HG03097 (cell line): ENCODE measurements around the gene COL25A1.
"Not testable (repeated sequence)": the region's sequence is repeated elsewhere in the genome, so short reads cannot be mapped to it uniquely, and the experiment has no call there.

Experiments
- ATAC-seq: cut with Tn5 transposase; IDR thresholded peaks from one replicate; pipeline ENCODE4 v1.9.1; 2021; ENCODE audit not compliant: unreplicated experiment, low FRiP score

The COL25A1 gene

GRCh38 chr4:109022961-109023360, 279.5 kb downstream of the COL25A1 start:
- ATAC-seq: no peak

GRCh38 chr4:109021630-109022029, 280.8 kb downstream of the COL25A1 start:
- ATAC-seq: not testable (repeated sequence)

- ATAC-seq: no peak
Observed at GRCh38 chr4:109020861-109021260, 281.6 kb downstream of the COL25A1 start.

GRCh38 chr4:109016200-109016599, 286.3 kb downstream of the COL25A1 start:
- no peak for ATAC-seq

DNA sequence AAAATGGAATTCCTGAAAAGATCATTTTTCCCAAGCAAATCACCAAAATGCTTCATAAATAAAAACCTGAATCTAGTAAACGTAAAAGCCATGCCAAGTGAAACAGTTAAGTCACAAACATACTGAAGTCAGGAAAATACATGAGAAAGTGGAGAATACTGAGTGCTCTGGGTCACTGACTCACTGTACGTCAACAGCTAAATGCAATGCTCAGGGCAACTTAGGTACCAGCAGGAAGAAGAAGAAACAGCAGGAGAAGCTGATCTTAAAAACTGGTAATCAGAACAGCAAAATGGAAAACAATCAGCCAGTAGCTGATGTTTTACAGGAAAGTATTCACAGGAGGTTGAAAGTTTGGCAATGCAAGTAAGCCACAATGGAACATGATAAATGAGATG, 287.0 kb downstream of the COL25A1 start:
- no peak for ATAC-seq

GRCh38 chr4:109014593-109015412, 287.7 kb downstream of the COL25A1 start:
- ATAC-seq: no peak

DNA sequence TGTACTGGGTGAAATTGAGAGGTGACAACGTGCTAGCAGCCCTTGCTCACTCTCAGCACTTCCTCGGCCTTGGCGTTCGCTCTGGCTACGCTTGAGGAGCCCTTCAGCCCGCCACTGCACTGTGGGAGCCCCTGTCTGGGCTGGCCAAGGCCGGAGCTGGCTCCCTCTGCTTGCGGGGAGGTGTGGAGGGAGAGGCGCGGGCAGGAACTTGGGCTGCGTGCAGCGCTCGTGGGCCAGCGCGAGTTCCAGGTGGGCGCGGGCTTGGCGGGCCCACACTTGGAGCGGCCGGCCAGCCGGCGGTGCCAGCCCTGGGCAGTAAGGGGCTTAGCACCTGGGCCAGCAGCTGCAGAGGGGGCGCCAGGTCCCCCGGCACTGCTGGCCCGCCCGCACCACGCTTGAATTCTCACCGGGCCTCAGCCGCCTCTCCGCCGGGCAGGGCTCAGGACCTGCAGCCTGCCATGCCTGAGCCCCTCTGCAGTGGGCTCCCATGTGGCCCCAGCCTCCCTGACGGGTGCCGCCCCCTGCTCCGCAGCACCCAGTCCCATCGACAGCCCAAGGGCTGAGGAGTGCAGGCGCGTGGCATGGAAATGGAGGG, 290.1 kb downstream of the COL25A1 start:
- ATAC-seq: no peak

DNA sequence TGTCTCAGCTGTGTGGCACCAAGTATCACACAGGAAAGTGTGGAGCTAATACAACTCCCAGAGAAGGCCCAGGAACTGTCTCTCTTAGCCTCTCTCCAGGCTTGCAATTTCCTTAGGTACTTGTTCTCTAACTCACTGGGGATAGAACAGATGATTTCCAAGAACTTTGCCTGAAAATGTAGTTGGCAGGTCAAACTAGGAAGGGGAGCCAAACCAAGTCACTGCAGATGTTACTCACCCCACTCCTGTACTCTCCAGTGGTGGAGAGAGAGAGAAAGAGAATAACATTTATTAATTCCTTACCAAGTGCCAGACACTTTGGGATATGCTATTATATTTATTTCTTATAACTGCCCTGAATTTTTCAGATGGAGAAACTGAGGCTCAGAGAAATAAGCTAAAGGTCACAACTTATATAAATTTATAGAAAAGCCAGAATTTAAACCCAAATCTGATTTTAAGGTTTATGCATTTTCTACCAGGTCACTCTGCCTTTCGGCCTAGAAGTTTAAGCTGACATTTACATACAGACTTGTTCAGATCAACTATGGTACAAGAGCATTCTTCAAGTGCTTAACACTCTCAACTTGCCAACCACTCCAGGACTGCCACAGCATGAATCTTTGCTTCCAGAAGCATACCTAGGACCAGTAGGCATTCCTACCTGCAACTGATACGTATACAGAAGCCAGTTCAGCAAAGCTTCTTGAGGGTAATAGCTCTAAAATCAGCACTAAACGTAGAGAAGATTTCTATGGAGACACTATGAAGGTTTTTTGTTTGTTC, 291.0 kb downstream of the COL25A1 start:
- ATAC-seq: no peak

- no peak for ATAC-seq
Observed at GRCh38 chr4:109010521-109010920, 291.9 kb downstream of the COL25A1 start.

GRCh38 chr4:109009909-109010308, 292.5 kb downstream of the COL25A1 start:
- no peak for ATAC-seq

DNA sequence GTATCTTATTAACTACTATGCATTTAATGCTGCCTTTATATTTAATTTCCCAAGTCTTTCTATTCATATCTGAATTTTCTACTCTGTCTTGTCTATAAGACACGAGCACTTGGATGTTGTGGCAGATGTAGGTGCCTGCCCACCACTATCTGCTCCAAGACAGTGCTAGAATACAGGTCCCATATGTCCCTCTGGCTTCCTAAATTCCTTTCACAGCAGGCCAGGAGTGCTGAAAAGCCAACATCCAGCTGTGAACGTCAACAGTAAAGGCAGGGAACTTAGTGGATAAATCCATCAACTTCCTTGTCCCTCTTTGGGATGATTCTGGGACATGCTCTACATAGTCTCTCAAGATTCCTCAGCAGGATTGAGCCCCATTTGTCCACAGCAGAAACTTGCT, 294.5 kb downstream of the COL25A1 start:
- no peak for ATAC-seq

DNA sequence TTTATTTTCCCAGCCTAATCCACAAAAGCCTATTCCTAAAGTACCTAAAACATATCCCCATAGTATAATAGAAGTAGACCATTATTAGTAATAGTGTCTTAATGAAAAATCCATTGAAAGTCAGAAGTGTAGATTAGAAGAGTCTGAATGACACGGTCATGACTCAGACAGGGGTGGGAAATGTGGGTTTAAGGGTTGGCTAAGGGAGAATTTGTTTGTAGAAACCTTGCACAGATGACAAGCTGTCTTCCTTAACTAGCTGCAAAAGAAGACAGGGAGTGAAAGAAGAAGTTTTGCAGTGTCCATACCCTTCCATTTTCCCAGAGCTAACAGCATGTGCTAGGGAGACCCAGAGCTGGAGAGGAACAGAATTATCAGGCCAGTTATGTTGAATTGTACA, 296.9 kb downstream of the COL25A1 start:
- ATAC-seq: no peak

- ATAC-seq: no peak
Observed at GRCh38 chr4:109004418-109004817, 298.0 kb downstream of the COL25A1 start.

DNA sequence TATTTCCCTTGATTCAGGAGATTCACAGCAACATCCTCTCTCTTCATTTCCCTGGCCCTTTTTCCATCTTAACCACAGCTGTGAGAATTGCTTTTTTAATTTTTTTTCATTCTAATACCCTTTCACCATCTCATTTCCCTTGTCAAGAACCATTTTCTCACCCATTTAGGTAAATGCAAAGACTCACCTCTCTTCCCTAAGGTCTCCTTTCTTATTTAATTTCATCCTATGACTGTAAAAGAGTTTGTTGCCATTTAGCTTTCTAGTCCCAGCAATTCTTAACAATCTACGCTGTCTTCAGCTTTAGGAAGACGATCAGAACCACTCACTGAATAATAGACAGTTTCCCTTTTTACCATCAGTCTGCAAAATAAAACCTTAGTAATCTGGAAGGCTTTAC, 298.5 kb downstream of the COL25A1 start:
- ATAC-seq: no peak

DNA sequence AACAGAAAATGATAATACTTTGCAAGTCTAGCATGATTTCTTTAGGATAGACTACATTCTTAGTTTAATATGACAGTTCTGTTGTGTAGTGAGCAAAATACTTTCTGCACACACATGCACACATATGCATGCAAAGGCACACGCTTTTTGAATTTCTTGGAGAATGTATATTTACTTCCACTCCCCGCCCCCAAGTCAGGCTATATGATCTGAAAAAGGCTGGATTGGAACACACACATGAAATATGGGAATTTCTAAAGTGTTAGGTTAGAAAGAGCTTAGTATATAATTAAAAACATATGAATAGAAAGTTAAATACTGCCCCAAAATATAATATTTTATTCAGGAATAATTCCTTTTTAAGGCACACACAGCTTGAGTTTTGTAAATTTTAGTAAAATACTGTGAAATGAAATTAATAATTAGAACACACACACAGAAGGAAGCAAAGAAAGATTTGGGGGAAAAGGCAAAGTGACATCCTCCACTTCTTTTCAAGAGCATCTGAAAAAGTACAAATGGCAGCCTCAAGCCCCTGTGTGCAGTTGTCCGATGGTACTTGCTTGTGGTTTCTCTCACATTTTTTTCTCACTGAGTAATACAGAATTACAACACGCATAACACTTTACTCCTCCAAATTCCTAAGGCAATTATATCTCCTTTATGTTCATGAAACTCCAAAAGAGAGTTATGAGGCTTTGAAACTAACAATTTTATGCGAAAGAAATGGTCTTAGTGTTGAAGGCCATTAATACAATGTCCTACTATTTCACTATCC, 310.7 kb downstream of the COL25A1 start:
- no peak for ATAC-seq

DNA sequence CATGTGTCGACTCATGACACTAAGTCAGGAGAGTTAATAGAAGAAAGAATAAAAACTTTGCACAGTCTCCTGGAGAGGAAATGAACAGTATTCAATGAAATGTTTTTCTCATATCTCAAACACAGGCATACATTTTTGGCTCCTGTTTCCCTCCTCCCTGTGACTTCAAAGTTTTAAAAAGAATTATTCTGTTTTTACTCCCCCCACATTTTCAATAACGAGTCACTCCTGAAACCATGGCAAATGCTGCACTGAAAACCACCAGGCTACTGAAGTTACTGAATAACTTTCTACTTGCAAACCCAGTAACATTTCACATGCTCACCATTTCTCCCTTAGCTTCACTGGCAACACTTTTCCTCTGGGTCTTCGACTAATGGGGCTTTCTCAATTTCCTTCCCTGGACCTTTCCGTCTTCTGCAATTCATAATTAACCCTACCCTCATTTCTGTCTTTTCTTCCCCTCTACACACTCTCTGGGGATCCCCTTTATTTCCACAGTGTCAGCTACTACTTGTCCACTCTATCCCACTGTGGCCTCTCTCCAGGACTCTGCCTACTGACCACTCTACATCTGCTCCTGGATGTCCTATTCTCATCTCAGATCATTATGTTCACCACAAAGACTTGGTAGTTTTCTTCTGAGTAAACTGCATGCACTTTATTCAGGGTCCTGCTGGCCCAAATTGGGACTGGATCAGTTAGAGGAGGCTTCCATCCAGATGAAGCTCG, 313.8 kb downstream of the COL25A1 start:
- peak; percentile 91 for ATAC-seq

DNA sequence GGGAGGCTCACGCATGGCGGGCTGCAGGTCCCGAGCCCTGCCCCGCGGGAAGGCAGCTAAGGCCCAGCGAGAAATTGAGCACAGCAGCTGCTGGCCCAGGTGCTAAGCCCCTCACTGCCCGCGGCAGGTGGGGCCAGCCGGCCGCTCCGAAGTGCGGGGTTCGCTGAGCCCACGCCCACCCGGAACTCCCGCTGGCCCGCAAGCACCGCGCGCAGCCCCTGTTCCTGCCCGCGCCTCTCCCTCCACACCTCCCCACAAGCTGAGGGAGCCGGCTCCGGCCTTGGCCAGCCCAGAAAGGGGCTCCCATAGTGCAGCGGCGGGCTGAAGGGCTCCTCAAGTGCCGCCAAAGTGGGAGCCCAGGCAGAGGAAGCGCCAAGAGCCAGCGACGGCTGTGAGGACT, 318.0 kb downstream of the COL25A1 start:
- not testable (repeated sequence) for ATAC-seq

DNA sequence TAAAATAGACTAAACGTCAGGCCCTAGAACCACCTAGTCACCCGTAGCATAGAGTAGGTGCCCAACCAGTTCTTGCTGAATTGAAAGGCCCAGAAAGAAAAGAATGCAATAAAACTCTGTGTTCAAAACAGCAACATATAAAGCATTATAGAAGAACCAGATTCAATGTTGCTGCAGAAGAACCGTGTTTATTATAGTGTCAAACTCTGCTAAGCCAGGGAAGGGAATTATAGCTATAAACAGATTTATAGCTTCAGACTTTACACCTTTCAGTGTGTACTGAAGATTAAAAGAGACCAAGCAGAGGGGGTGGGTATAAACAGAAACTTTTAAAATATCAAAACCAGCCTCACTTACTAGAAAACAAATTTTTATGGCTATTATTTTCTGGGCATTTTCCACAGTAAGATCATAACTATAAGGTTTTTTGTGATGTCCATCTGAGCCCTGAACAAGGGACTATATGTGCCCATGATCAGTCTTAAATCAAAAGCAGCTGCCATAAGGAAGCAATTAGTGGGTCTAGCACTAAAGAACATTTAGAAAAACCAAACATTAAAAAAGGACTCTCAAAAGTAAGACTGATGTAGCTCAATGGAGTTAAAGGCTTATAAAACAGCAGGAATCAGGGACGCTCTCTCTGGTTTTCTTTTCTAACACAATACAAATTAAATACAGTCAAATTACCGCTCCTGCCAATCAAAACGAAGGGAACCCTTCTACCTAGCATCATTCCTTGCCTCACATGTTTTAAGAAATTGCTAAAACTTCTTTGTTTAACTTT, 319.9 kb downstream of the COL25A1 start:
- no peak for ATAC-seq
